HEK293 (cell line): ENCODE results near the gene IRF1.

Experiments
- CTCF ChIA-PET: fragments of 350-600 bp; formaldehyde crosslinking; extraction: SDS; loops from one replicate; lab custom pipeline; 2021; ENCODE audit warnings: antibody characterized with exemption; lab: Yijun Ruan, JAX
- POLR2A ChIA-PET: fragments of 300-600 bp; formaldehyde crosslinking; extraction: SDS; loops from one replicate; lab custom pipeline; 2020; ENCODE audit warnings: antibody characterized with exemption, inconsistent platforms; lab: Yijun Ruan, JAX
- H3K27ac ChIP-seq: fragments of 200-500 bp; sonication (Bioruptor generic); 2 replicates; pipeline ENCODE4 v1.5.1; 2014; ENCODE audit warnings: low read depth, low read length, control low read depth, inconsistent platforms; ENCODE audit errors: extremely low read depth
- H3K36me3 ChIP-seq, 2 experiments: fragments of 200-500 bp in 1 of 2; sonication (Bioruptor generic) in 1 of 2; 1 replicate in 1 of 2; 2 replicates in 1 of 2; pipeline ENCODE4 v1.5.1; 2014 to 2017; ENCODE audit warnings: inconsistent platforms in 2 of 2, low read length in 2 of 2; ENCODE audit not compliant: control insufficient read depth in 2 of 2, insufficient read depth in 1 of 2
- H3K4me1 ChIP-seq: fragments of 200-500 bp; sonication (Bioruptor generic); 2 replicates; pipeline ENCODE4 v1.5.1; 2014; ENCODE audit warnings: mild to moderate bottlenecking, low read length, inconsistent platforms; ENCODE audit not compliant: control insufficient read depth, insufficient read depth
- H3K4me3 ChIP-seq: 2 replicates; pipeline ENCODE4 v1.5.1; 2011; ENCODE audit warnings: low read depth, mild to moderate bottlenecking, control low read depth, low read length, moderate library complexity
- H3K9me3 ChIP-seq: fragments of 200-500 bp; sonication (Bioruptor generic); 2 replicates; pipeline ENCODE4 v1.5.1; 2014; ENCODE audit warnings: low read depth, low read length, inconsistent platforms; ENCODE audit not compliant: control insufficient read depth, insufficient read depth
- GLIS1 ChIP-seq: fragments of 450-650 bp; formaldehyde crosslinking; IDR thresholded peaks from 2 replicates; pipeline ENCODE4 v1.5.1; 2016; ENCODE audit warnings: missing biosample characterization, missing genetic modification characterization
- MEIS1 ChIP-seq: sonication (generic); formaldehyde crosslinking; IDR thresholded peaks from 2 replicates; pipeline ENCODE4 v1.8.1; 2022; ENCODE audit warnings: missing genetic modification reagents, mild to moderate bottlenecking, borderline replicate concordance
- OSR2 ChIP-seq: fragments of 450-650 bp; formaldehyde crosslinking; IDR thresholded peaks from 2 replicates; pipeline ENCODE4 v1.5.1; 2016; ENCODE audit warnings: missing biosample characterization, missing genetic modification characterization
- PATZ1 ChIP-seq: fragments of 450-650 bp; formaldehyde crosslinking; IDR thresholded peaks from 2 replicates; pipeline ENCODE4 v1.5.1; 2016; ENCODE audit warnings: missing biosample characterization, missing genetic modification characterization
- SCRT1 ChIP-seq: fragments of 450-650 bp; formaldehyde crosslinking; IDR thresholded peaks from 2 replicates; pipeline ENCODE4 v1.5.1; 2016; ENCODE audit warnings: missing biosample characterization, missing genetic modification characterization, borderline replicate concordance
- SCRT2 ChIP-seq: fragments of 450-650 bp; formaldehyde crosslinking; IDR thresholded peaks from 2 replicates; pipeline ENCODE4 v1.5.1; 2016; ENCODE audit warnings: missing biosample characterization, missing genetic modification characterization
- ZBTB21 ChIP-seq: fragments of 450-650 bp; formaldehyde crosslinking; IDR thresholded peaks from 2 replicates; pipeline ENCODE4 v1.5.1; 2017; ENCODE audit warnings: missing biosample characterization, missing genetic modification characterization
- ZNF121 ChIP-seq: fragments of 450-650 bp; formaldehyde crosslinking; IDR thresholded peaks from 2 replicates; pipeline ENCODE4 v1.5.1; 2016; ENCODE audit warnings: missing biosample characterization, missing genetic modification characterization
- ZNF169 ChIP-seq: fragments of 450-650 bp; formaldehyde crosslinking; IDR thresholded peaks from 2 replicates; pipeline ENCODE4 v1.5.1; 2016; ENCODE audit warnings: missing biosample characterization, missing genetic modification characterization
- ZNF548 ChIP-seq: fragments of 450-650 bp; formaldehyde crosslinking; IDR thresholded peaks from 2 replicates; pipeline ENCODE4 v1.5.1; 2016; ENCODE audit warnings: missing biosample characterization, missing genetic modification characterization
- ZNF623 ChIP-seq: fragments of 450-650 bp; formaldehyde crosslinking; IDR thresholded peaks from 2 replicates; pipeline ENCODE4 v1.5.1; 2016; ENCODE audit warnings: missing biosample characterization, missing genetic modification characterization
- ZNF670 ChIP-seq: fragments of 450-650 bp; formaldehyde crosslinking; IDR thresholded peaks from 2 replicates; pipeline ENCODE4 v1.5.1; 2016; ENCODE audit warnings: missing biosample characterization, missing genetic modification characterization, low read depth
- ZNF843 ChIP-seq: fragments of 450-650 bp; formaldehyde crosslinking; IDR thresholded peaks from 2 replicates; pipeline ENCODE4 v1.5.1; 2016; ENCODE audit warnings: missing biosample characterization, missing genetic modification characterization
- TF ChIP-seq, protein P1 (sequence below): fragments of 450-650 bp; formaldehyde crosslinking; IDR thresholded peaks from 2 replicates; pipeline ENCODE4 v1.5.1; 2016; ENCODE audit warnings: missing biosample characterization, missing genetic modification characterization

Gene IRF1

DNA sequence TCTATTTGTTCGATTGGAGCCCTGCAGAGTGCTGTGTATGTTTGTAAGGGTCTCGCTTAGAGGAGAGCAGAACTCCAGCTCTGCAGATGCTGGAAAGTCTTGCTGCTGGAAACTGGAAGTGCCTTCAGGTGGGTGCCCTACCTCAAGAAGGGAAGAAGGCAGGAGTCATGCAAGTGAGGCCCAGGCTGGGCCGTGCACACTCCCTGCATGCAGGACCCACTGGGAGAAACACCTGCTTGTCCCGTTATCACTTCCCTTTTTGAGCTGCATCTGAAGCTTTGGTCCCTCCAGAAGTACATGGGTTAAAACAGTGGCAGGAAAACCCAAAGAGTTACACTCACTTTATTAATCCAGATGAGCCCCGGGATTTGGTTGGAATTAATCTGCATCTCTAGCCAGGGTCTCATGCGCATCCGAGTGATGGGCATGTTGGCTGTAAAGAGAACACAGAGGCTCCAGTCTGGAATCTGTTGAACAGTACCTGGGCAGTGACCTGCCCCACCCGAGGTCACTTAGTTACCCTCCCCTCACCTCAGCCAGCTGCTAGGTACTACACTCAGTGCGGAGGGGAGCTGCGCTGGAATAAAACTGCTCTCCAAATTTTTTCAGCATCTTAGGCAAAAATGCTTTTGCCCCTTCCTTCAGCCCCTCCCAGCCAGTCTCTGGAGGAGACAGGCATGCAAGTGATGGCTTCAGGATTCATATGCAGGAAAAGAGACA is 1.4 kb downstream of the IRF1 start:
- H3K4me3 ChIP-seq, result peak overlapping the region; percentile 73
- no peak for TF ChIP-seq ZNF843 (tag by site-specific recombination)
- TF ChIP-seq ZNF169 (tag by site-specific recombination), result no peak
- TF ChIP-seq PATZ1 (tag by site-specific recombination), result no peak
- TF ChIP-seq MEIS1 (CRISPR knock-in tag), result no peak
- no peak for TF ChIP-seq ZBTB21 (tag by site-specific recombination)
- no peak for TF ChIP-seq ZNF623 (tag by site-specific recombination)
- TF ChIP-seq, protein P1, sequence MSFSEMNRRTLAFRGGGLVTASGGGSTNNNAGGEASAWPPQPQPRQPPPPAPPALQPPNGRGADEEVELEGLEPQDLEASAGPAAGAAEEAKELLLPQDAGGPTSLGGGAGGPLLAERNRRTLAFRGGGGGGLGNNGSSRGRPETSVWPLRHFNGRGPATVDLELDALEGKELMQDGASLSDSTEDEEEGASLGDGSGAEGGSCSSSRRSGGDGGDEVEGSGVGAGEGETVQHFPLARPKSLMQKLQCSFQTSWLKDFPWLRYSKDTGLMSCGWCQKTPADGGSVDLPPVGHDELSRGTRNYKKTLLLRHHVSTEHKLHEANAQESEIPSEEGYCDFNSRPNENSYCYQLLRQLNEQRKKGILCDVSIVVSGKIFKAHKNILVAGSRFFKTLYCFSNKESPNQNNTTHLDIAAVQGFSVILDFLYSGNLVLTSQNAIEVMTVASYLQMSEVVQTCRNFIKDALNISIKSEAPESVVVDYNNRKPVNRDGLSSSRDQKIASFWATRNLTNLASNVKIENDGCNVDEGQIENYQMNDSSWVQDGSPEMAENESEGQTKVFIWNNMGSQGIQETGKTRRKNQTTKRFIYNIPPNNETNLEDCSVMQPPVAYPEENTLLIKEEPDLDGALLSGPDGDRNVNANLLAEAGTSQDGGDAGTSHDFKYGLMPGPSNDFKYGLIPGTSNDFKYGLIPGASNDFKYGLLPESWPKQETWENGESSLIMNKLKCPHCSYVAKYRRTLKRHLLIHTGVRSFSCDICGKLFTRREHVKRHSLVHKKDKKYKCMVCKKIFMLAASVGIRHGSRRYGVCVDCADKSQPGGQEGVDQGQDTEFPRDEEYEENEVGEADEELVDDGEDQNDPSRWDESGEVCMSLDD (tag by site-specific recombination), result no peak
- TF ChIP-seq, all 188 proteins: peak for 0
- POLR2A ChIA-PET, result interaction anchor here (1.0 to 2.6 kb wide), 8 partner anchors 9 to 195 kb away, joined by 3 to 24 read pairs (median 8); partner anchors contain the start of gene SLC22A4
- CTCF ChIA-PET, result interaction anchor here (0.8 to 2.6 kb wide), 5 partner anchors 11 to 251 kb away, joined by 3 to 12 read pairs (median 3); no protein-coding TSS in a partner anchor
- H3K4me1 ChIP-seq, result 0 out of 2 replicates have a peak, but pooled peaks cover 2% of the 10 kb centered on the region
- H3K27ac ChIP-seq, result no peak overlapping the region
- no peaks in the 10 kb centered on the region for H3K9me3 ChIP-seq
- peaks cover 0 to 45% of the 10 kb centered on the region in 2 experiments; a peak in 2 of 3 replicates for H3K36me3 ChIP-seq

DNA sequence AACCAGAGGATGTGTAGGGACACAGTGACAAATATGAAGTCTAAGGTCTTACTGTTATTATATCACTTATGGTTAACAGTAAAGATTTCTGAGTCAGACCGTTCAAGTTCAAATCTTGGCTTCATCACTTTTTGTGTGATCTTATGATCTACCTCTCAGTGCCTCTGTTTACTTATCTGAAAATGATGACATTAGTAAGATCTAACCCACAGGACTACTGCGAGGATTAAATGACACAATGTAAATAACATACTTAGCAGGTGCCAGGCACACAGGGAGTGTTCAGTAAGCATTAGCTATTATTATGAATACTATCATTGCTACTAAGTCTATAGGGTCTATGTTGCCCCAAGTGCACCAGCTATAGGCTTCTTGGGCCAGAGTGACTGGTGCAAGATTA is 2.0 kb downstream of the IRF1 start:
- TF ChIP-seq ZNF548 (tag by site-specific recombination) (no peak), OSR2 (tag by site-specific recombination) (peak; percentile 78)
- TF ChIP-seq, all 188 proteins: peak for 1
- POLR2A ChIA-PET, result interaction anchor here (1.0 kb wide), 1 partner anchor 9 kb away, joined by 3 read pairs; no protein-coding TSS in a partner anchor
- Histone ChIP-seq H3K9me3 (no peaks in the 10 kb centered on the region), H3K27ac (no peak overlapping the region), H3K4me1 (0 out of 2 replicates have a peak, but pooled peaks cover 2% of the 10 kb centered on the region), H3K36me3 (peaks cover 0 to 51% of the 10 kb centered on the region in 2 experiments; a peak in 2 of 3 replicates), H3K4me3 (no peak overlapping the region)
- CTCF ChIA-PET, result interaction anchor here (0.8 to 2.6 kb wide), 4 partner anchors 12 to 102 kb away, joined by 3 to 12 read pairs (median 4); no protein-coding TSS in a partner anchor

DNA sequence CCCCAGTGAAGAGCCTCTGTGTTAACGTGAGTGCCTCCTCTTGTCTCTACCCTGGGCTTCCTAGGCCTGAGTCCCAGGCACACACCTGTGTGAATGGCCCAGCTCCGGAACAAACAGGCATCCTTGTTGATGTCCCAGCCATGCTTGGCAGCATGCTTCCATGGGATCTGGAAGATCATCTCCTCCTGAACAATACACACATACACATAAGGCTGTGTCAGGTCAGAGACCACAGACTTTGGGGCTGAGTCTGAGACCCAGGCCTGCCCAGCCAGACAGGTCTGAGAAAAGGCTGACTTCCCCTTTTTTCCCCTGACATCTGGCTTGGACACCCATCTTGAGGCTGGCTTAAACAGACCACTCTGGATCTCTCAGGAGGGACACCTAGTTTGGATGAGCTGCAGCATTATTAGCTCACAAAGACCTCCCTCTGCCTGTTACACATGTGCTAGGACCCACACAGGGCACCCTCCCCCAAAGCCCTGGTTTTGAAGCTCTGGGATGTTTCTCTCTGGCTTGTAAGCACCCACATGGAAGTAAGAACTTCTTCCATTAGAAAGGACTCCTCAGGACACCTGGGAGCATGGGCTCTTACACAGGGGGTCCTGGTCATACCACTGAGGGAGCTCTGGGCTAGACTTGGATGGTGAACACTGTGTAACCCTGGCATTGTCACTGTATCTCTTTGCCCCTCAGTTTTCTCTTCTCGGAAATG is 2.6 kb downstream of the IRF1 start:
- 0 out of 2 replicates have a peak, but pooled peaks cover 2% of the 10 kb centered on the region for H3K4me1 ChIP-seq
- H3K9me3 ChIP-seq, result no peaks in the 10 kb centered on the region
- H3K36me3 ChIP-seq, result peaks cover 0 to 57% of the 10 kb centered on the region in 2 experiments; a peak in 2 of 3 replicates
- H3K27ac ChIP-seq, result no peak overlapping the region
- ChIA-PET POLR2A (interaction anchor here (0.6 to 1.2 kb wide), 3 partner anchors 8 to 56 kb away, joined by 3 read pairs; no protein-coding TSS in a partner anchor), CTCF (interaction anchor here (0.8 to 1.1 kb wide), 3 partner anchors 13 to 102 kb away, joined by 3 to 6 read pairs (median 3); no protein-coding TSS in a partner anchor)
- peak; percentile 38 for TF ChIP-seq GLIS1 (tag by site-specific recombination)
- no peak for TF ChIP-seq ZNF121
- TF ChIP-seq SCRT2, result peak; percentile 51
- TF ChIP-seq ZNF670 (tag by site-specific recombination), result no peak
- TF ChIP-seq SCRT1 (tag by site-specific recombination), result 0 out of 2 replicates have a peak, but pooled peaks have one; percentile 19
- H3K4me3 ChIP-seq, result no peak overlapping the region
